Muscle of leg (tissue), 11 donors: Measurements from ENCODE around the gene MAT2A. TPM values are rescaled to one million over a fixed set of nuclear protein-coding genes. Genes with fewer than 3 reads are reported as not detected.
A peak's percentile ranks its signal among the peaks of the same experiment; 100 is the strongest.

Source experiments
- DNase-seq: peaks from one replicate; pipeline ENCODE4 v3.0.0; 2013
- H3K27ac ChIP-seq: one replicate; pipeline ENCODE4 v1.5.1; 2013; ENCODE audit warnings: mild to moderate bottlenecking, low read length, control low read depth
- H3K27me3 ChIP-seq: one replicate; pipeline ENCODE4 v1.6.1; 2013; ENCODE audit warnings: low read length; ENCODE audit not compliant: control insufficient read depth, insufficient read depth
- H3K36me3 ChIP-seq: one replicate; pipeline ENCODE4 v1.6.1; 2013; ENCODE audit warnings: low read length; ENCODE audit not compliant: control insufficient read depth, insufficient read depth
- H3K4me1 ChIP-seq: one replicate; pipeline ENCODE4 v1.6.1; 2013; ENCODE audit warnings: low read length; ENCODE audit not compliant: control insufficient read depth, insufficient read depth
- H3K4me3 ChIP-seq: one replicate; pipeline ENCODE4 v1.5.1; 2013; ENCODE audit warnings: low read length, control low read depth
- H3K9me3 ChIP-seq: replicated peaks from 2 replicates; pipeline ENCODE4 v1.6.1; 2013; ENCODE audit warnings: low read depth, low read length; ENCODE audit not compliant: control insufficient read depth
- WGBS: methylation state at CpG from one replicate; pipeline ENCODE4 v1.1.5; 2013; ENCODE audit warnings: missing lambda C conversion rate; ENCODE audit not compliant: insufficient coverage; 5-methylcytosine and 5-hydroxymethylcytosine counted together
- polyA plus RNA-seq, 8 donors: library from polyadenylated mRNA; unstranded; fragments of 120-200 nt; gene quantifications; one replicate each; pipeline versions ENCODE4 v1.2.1 to v1.2.3, GENCODE V29; 2013; ENCODE audit warnings: inconsistent platforms in 1 of 8, low replicate concordance in 1 of 8; ENCODE audit not compliant: insufficient read length in 8 of 8, insufficient read depth in 1 of 8
- total RNA-seq: library from RNA; stranded (reverse); fragments of 120-200 nt; gene quantifications from one replicate; pipeline ENCODE4 v1.2.4, GENCODE V29; 2013

The MAT2A gene
- total and polyA plus RNA-seq, 9 donors: 71.5 to 240 (median 179) TPM

GRCh38 chr2:85523062-85523902, 15.7 kb upstream of the MAT2A start:
- Histone ChIP-seq H3K4me3 (no peak overlapping the region), H3K27me3 (no peaks in the 10 kb centered on the region), H3K9me3 (no peaks in the 10 kb centered on the region), H3K36me3 (no peaks in the 10 kb centered on the region), H3K4me1 (peaks cover 19% of the 10 kb centered on the region), H3K27ac (no peak overlapping the region)
- WGBS: 63% methylated on average over 5 of the region's 8 CpGs
- DNase-seq: no peak

DNA sequence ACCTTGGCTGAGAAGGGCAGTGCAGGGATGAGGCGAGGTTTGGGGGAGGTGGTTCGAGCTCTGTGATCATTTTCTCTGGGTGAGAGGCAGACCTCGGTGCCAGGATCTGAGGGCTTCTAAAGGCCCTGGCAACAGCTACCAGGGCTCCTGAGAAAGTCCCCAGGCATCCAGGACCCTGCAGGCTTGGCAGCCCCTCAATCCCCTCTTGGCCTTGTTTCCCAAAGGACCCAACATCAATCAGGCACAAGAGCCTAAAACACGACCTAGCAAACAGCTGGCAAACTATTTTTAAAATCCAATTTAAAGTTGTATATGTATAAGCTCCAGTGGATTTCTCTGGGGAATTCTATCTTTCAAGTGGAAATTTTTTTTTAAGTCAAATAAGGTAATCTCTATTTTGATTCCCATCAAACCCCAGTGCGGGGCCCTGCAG, 15.0 kb upstream of the MAT2A start:
- no peaks in the 10 kb centered on the region for H3K27me3 ChIP-seq
- H3K9me3 ChIP-seq: no peaks in the 10 kb centered on the region
- no peaks in the 10 kb centered on the region for H3K36me3 ChIP-seq
- DNase-seq: no peak
- no peak overlapping the region for H3K4me3 ChIP-seq
- peak overlapping the region; percentile 17 for H3K27ac ChIP-seq
- peaks cover 19% of the 10 kb centered on the region for H3K4me1 ChIP-seq
- 54% methylated on average over 3 of the region's 5 CpGs for WGBS

GRCh38 chr2:85524336-85524908, 14.5 kb upstream of the MAT2A start:
- Histone ChIP-seq H3K27me3 (no peaks in the 10 kb centered on the region), H3K4me1 (peaks cover 19% of the 10 kb centered on the region), H3K36me3 (no peaks in the 10 kb centered on the region), H3K4me3 (no peak overlapping the region), H3K27ac (peak overlapping the region; percentile 42), H3K9me3 (no peaks in the 10 kb centered on the region)
- 16% methylated on average over 3 of the region's 8 CpGs for WGBS
- peak; percentile 66 for DNase-seq

GRCh38 chr2:85525029-85525428, 13.9 kb upstream of the MAT2A start:
- no peak for DNase-seq
- peak overlapping the region; percentile 29 for H3K27ac ChIP-seq
- H3K9me3 ChIP-seq: peaks cover 2% of the 10 kb centered on the region
- H3K27me3 ChIP-seq: no peaks in the 10 kb centered on the region
- no peaks in the 10 kb centered on the region for H3K36me3 ChIP-seq
- no peak overlapping the region for H3K4me3 ChIP-seq
- H3K4me1 ChIP-seq: peaks cover 19% of the 10 kb centered on the region
- WGBS: 13% methylated on average over 2 of the region's 5 CpGs

GRCh38 chr2:85525567-85525966, 13.4 kb upstream of the MAT2A start:
- no peak overlapping the region for H3K27ac ChIP-seq
- no peak for DNase-seq
- peaks cover 19% of the 10 kb centered on the region for H3K4me1 ChIP-seq
- peaks cover 2% of the 10 kb centered on the region for H3K9me3 ChIP-seq
- H3K36me3 ChIP-seq: no peaks in the 10 kb centered on the region
- H3K4me3 ChIP-seq: no peak overlapping the region
- H3K27me3 ChIP-seq: no peaks in the 10 kb centered on the region
- WGBS: 73% methylated on average over 3 of the region's 4 CpGs

DNA sequence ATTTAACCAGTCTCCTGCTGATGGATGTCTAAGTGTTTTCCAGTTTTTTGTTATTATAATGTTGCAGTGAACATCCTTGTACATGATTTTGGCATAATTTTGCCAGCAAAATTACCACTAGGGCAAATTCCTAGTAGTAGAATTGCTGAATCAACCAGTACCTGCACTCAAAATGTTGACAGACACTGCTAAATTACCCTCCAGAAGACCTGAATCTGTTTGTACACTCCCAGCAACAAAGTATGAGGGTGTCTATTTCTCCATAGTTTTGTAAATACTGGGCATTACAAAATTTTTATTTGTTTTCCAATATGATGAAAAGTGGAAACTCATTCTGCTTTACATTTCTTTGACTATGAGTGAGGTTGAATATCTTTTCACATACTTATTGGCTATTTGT, 11.2 kb upstream of the MAT2A start:
- Histone ChIP-seq H3K4me1 (peaks cover 19% of the 10 kb centered on the region), H3K36me3 (no peaks in the 10 kb centered on the region), H3K27ac (no peak overlapping the region), H3K27me3 (no peaks in the 10 kb centered on the region), H3K9me3 (peaks cover 2% of the 10 kb centered on the region), H3K4me3 (no peak overlapping the region)
- no peak for DNase-seq

- WGBS: 91% methylated on average over 2 of the region's 2 CpGs
Measured at GRCh38 chr2:85528355-85528754, 10.6 kb upstream of the MAT2A start.

DNA sequence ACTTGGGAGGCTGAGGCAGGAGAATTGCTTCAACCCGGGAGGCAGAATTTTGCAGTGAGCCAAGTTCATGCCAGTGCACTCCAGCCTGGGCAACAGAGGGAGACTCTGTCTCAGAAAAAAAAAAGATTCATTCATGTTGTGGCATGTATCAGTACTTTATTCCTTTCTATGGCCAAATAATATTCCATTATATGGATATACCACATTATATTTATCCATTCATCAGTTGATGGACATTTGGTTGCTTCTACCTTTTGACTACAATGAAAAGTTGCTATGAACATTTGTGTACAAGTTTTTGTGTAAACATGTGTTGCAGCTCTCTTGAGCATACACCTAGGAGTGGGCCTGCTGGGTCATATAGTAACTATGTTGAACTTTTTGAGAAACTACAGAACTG, 9.2 kb upstream of the MAT2A start:
- no peaks in the 10 kb centered on the region for H3K36me3 ChIP-seq
- H3K9me3 ChIP-seq: peaks cover 2% of the 10 kb centered on the region
- no peaks in the 10 kb centered on the region for H3K27me3 ChIP-seq
- WGBS: no CpG with 5 or more reads among the region's 1 CpG
- no peak overlapping the region for H3K4me3 ChIP-seq
- DNase-seq: no peak
- H3K27ac ChIP-seq: no peak overlapping the region
- H3K4me1 ChIP-seq: peaks cover 5% of the 10 kb centered on the region

More at GRCh38 chr2:85528355-85528754, 10.6 kb upstream of the MAT2A start:
- H3K36me3 ChIP-seq: no peaks in the 10 kb centered on the region
- H3K4me1 ChIP-seq: peaks cover 19% of the 10 kb centered on the region
- no peak overlapping the region for H3K27ac ChIP-seq
- H3K27me3 ChIP-seq: no peaks in the 10 kb centered on the region
- no peak overlapping the region for H3K4me3 ChIP-seq
- DNase-seq: no peak
- peaks cover 2% of the 10 kb centered on the region for H3K9me3 ChIP-seq

DNA sequence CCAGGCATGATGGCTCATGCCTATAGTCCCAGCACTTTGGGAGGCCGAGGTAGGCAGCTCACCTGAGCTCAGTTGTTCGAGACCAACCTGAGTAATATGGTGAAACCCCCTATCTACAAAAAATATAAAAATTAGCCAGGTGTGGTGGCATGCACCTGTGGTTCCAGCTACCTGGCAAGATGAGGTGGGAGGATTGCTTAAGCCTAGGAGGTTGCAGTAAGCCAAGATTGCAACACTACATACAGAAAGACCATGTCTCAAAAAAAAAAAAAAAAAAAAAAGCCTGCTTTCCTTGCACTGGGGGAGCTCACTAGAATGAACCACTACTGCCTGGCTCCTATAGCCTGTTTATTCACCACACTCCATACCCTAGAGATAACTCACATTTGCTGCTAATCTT, 7.4 kb upstream of the MAT2A start:
- WGBS: no CpG with 5 or more reads among the region's 2 CpGs
- DNase-seq: no peak
- peaks cover 2% of the 10 kb centered on the region for H3K9me3 ChIP-seq
- no peak overlapping the region for H3K27ac ChIP-seq
- H3K4me3 ChIP-seq: no peak overlapping the region
- no peaks in the 10 kb centered on the region for H3K27me3 ChIP-seq
- no peaks in the 10 kb centered on the region for H3K4me1 ChIP-seq
- no peaks in the 10 kb centered on the region for H3K36me3 ChIP-seq

GRCh38 chr2:85534099-85534498, 4.9 kb upstream of the MAT2A start:
- no peak for DNase-seq
- Histone ChIP-seq H3K27me3 (no peaks in the 10 kb centered on the region), H3K4me3 (no peak overlapping the region), H3K4me1 (peaks cover 11% of the 10 kb centered on the region), H3K36me3 (no peaks in the 10 kb centered on the region), H3K27ac (no peak overlapping the region), H3K9me3 (peaks cover 2% of the 10 kb centered on the region)
- WGBS: no CpG with 5 or more reads among the region's 3 CpGs
